K562 (cell line): ENCODE results near the gene ZNF775. TPM values are rescaled to one million over a fixed set of nuclear protein-coding genes. Genes with fewer than 3 reads are reported as not detected.

Experiments
- CBFA2T3 ChIP-seq: fragments of 450-650 bp; IDR thresholded peaks from 2 replicates; pipeline ENCODE4 v1.6.1; 2017
- CREBBP ChIP-seq: IDR thresholded peaks from one replicate; pipeline ENCODE4 v1.6.1; 2012; ENCODE audit warnings: low read depth, mild to moderate bottlenecking, control low read depth, inconsistent platforms, low read length
- ETV1 ChIP-seq: fragments of 450-650 bp; conservative IDR thresholded peaks from 2 replicates; pipeline ENCODE4 v1.6.1; 2016; ENCODE audit warnings: missing genetic modification characterization, control low read depth, low read depth, missing compliant biosample characterization
- NR2C1 ChIP-seq, 2 experiments: fragments of 450-650 bp; IDR thresholded peaks; 2 replicates each; pipeline ENCODE4 v1.6.1; 2017; ENCODE audit warnings: mild to moderate bottlenecking in 2 of 2, antibody characterized with exemption in 1 of 2, inconsistent platforms in 1 of 2, missing compliant biosample characterization in 1 of 2, missing genetic modification characterization in 1 of 2
- NR4A1 ChIP-seq, 2 experiments: fragments of 250-450 bp in 1 of 2; fragments of 450-650 bp in 1 of 2; sonication (Bioruptor Pico) in 1 of 2; IDR thresholded peaks; 2 replicates each; pipeline versions ENCODE4 v1.4.0 to v1.6.1; 2016 to 2020; ENCODE audit warnings: mild to moderate bottlenecking in 2 of 2, missing compliant biosample characterization in 1 of 2, missing genetic modification characterization in 1 of 2, moderate library complexity in 1 of 2
- SMAD4 ChIP-seq: fragments of 250-450 bp; sonication (Bioruptor Pico); conservative IDR thresholded peaks from 2 replicates; pipeline ENCODE4 v1.8.0; 2021; ENCODE audit warnings: inconsistent platforms, mild to moderate bottlenecking, moderate library complexity
- TSHZ1 ChIP-seq: fragments of 250-450 bp; sonication (Bioruptor Pico); IDR thresholded peaks from 2 replicates; pipeline ENCODE4 v1.4.0; 2020; ENCODE audit warnings: mild to moderate bottlenecking, moderate library complexity
- ZNF511 ChIP-seq: sonication (generic); formaldehyde crosslinking; IDR thresholded peaks from 2 replicates; pipeline ENCODE4 v1.8.0; 2022; ENCODE audit warnings: mild to moderate bottlenecking, missing genetic modification reagents
- ZNF583 ChIP-seq: fragments of 250-450 bp; sonication (Bioruptor Pico); IDR thresholded peaks from 2 replicates; pipeline ENCODE4 v1.4.0; 2020
- ZNF586 ChIP-seq: fragments of 450-650 bp; formaldehyde crosslinking; conservative IDR thresholded peaks from 2 replicates; pipeline ENCODE4 v1.4.0; 2020; ENCODE audit warnings: mild to moderate bottlenecking, moderate library complexity
- ZNF589 ChIP-seq: fragments of 200-800 bp; sonication (Bioruptor generic); IDR thresholded peaks from 2 replicates; pipeline ENCODE4 v1.6.1; 2016; ENCODE audit warnings: low read depth, missing genetic modification characterization, missing compliant biosample characterization
- ZNF639 ChIP-seq, 2 experiments: fragments of 200-800 bp in 1 of 2; sonication (Bioruptor generic) in 1 of 2; sonication (generic) in 1 of 2; formaldehyde crosslinking in 1 of 2; IDR thresholded peaks in 1 of 2; conservative IDR thresholded peaks in 1 of 2; 2 replicates each; pipeline versions ENCODE4 v1.5.0 to v1.6.1; 2016 to 2020; ENCODE audit warnings: missing compliant biosample characterization in 1 of 2, missing genetic modification characterization in 1 of 2, missing genetic modification reagents in 1 of 2
- polyA plus RNA-seq, 8 experiments: library from polyadenylated mRNA; depleted of rRNA in 4 of 8; stranded (reverse) in 5 of 8; unstranded in 3 of 8; fragments of >200 nt; fragmentation: Nextera tagmentation in 2 of 8; fragmentation: Illumina TruSeq in 1 of 8; extraction: Ambion mirVana in 2 of 8; extraction: Trizol in 1 of 8; gene quantifications; 2 replicates each; pipeline versions ENCODE4 v1.2.1 to v1.2.3, GENCODE V29; 2011 to 2014; ENCODE audit warnings: inconsistent platforms in 1 of 8, missing spikeins in 1 of 8
- total RNA-seq, 7 experiments: library from RNA; depleted of rRNA in 6 of 7; stranded (reverse); fragments of >200 nt in 6 of 7; fragmentation: Illumina TruSeq in 2 of 7; extraction: Trizol in 2 of 7; gene quantifications; 2 replicates each; pipeline versions ENCODE4 v1.2.1 to v1.2.3, GENCODE V29; 2011 to 2021; ENCODE audit warnings: low replicate concordance in 1 of 7

Gene ZNF775
- total and polyA plus RNA-seq, 9 of the 15 experiments (the other 6 are each of a cell fraction or from before 2014, with no cell fraction given) = 0.04 to 18.7 (median 4.9) TPM

GRCh38 chr7:150355666-150356059 lies 23.5 kb upstream of the ZNF775 start (continued):
- TF ChIP-seq ZNF586 (0 out of 2 replicates have a peak, but pooled peaks have one; percentile 44), CREBBP (no peak), NR2C1 (IDR thresholded peaks at IDR 0.05) (no peak), NR2C1 (tag; IDR thresholded peaks at IDR 0.05) (peak; percentile 86), ZNF511 (no peak), TSHZ1 (CRISPR knock-in tag) (0 out of 2 replicates have a peak, but pooled peaks have one; percentile 14), ZNF589 (CRISPR knock-in tag) (0 out of 2 replicates have a peak, but pooled peaks have one; percentile 64), ZNF583 (CRISPR knock-in tag) (peak; percentile 86; the same call in 1 of the 2 replicates), CBFA2T3 (no peak), SMAD4 (CRISPR knock-in tag) (peak; percentile 56), ZNF639 (CRISPR knock-in tag; conservative IDR thresholded peaks at IDR 0.05 in 1 of 2, IDR thresholded peaks at IDR 0.05 in 1 of 2) (peak in 1 of 2 experiments; percentile 57; a peak in 1 of 4 replicates), ETV1 (tag) (peak; percentile 69), NR4A1 (CRISPR knock-in tag; IDR thresholded peaks at IDR 0.05) (no peak), NR4A1 (tag; IDR thresholded peaks at IDR 0.05) (peak; percentile 98)
